ENCODE data around the gene LCN2. TPM values are rescaled to one million over a fixed set of nuclear protein-coding genes. Genes with fewer than 3 reads are reported as not detected.
A peak's percentile ranks its signal among the peaks of the same experiment; 100 is the strongest.

The LCN2 gene
- total and polyA plus RNA-seq, 2 experiments from 2014 or later: not detected

DNA sequence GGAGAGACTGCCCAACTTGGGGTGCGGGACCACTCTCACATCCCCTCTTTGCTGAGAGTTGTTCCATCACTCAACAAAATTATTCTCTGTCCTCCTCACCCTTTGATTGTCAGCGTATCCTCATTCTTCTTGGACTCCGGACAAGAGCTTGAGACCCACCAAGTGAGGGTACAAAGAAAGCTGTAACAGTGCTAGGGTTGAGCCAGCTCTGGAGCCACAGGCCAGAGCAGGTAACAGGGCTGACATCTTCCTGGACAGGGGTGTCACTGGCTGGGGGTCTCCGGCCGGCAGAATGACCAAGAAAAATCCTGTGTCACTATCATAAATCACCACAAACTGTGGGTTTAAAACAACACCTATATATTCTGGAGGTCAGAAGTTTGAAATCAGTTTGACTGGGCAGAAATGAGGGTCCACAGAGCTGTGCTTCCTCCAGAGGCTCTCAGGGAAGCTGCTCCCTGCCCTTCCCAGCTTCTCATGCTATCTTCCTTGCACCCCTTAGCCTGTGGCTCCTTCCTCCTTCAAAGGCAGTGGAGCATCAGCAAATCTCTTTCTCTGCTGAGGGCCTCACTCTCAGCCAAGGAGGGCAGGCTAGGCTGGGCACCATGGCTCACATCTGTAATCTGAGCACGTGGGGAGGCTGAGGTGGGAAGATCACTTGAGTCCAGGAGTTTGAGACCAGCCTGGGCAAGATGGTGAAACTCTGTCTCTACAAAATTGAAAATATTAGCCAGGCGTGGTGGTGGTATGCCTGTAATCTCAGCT is 6.7 kb downstream of the LCN2 start:
- Histone ChIP-seq H3K27me3 (replicated peaks; ENCODE audit: insufficient read depth) (no peaks in the 10 kb centered on the region), H3K36me3 (ENCODE audit: low read depth) (no peaks in the 10 kb centered on the region), H3K79me2 (ENCODE audit: insufficient read depth) (no peaks in the 10 kb centered on the region), H2AFZ (no peak overlapping the region), H3K4me2 (ENCODE audit: unreplicated experiment) (no peak overlapping the region), H3K9me2 (ENCODE audit: insufficient read depth) (no peaks in the 10 kb centered on the region), H3K9ac (no peak overlapping the region), H3F3A (ENCODE audit: insufficient read depth) (peaks cover 1% of the 10 kb centered on the region; the same call in 1 of the 2 replicates), H3K27ac (no peak overlapping the region), H4K20me1 (ENCODE audit: insufficient read depth) (no peaks in the 10 kb centered on the region), H3K4me1 (ENCODE audit: insufficient read depth) (no peaks in the 10 kb centered on the region; the same call in 1 of the 2 replicates), H3K9me3 (ENCODE audit: low read depth) (no peaks in the 10 kb centered on the region), H3K4me3 (no peak overlapping the region)
- no peak for DNase-seq
- TF ChIP-seq EZH2phosphoT487 (IDR thresholded peaks at IDR 0.05; ENCODE audit: insufficient read depth, low read depth): no peak
- no peak for TF ChIP-seq EZH2 (IDR thresholded peaks at IDR 0.05; ENCODE audit: insufficient read depth, poor library complexity, severe bottlenecking)
- WGBS, 2 experiments (ENCODE audit: low coverage in 1 of 2, low lambda C conversion rate in 2 of 2, missing lambda C conversion rate in 2 of 2): 86 to 87% methylated on average over 7 of the region's 7 CpGs
- in situ Hi-C loops (cut with MboI): no loop called here

GRCh38 chr9:128159522-128159783 is 10.2 kb downstream of the LCN2 start:
- peaks cover 11% of the 10 kb centered on the region for H3K4me1 ChIP-seq (ENCODE audit: insufficient read depth)
- no peaks in the 10 kb centered on the region for H3K27me3 ChIP-seq (replicated peaks; ENCODE audit: insufficient read depth)
- 0 out of 2 replicates have a peak, but pooled peaks cover 4% of the 10 kb centered on the region for H3K79me2 ChIP-seq (ENCODE audit: insufficient read depth)
- peak; percentile 12 for DNase-seq
- H3K9ac ChIP-seq: peak overlapping the region; percentile 71
- peaks cover 13% of the 10 kb centered on the region; the same call in 1 of the 2 replicates for H3F3A ChIP-seq (ENCODE audit: insufficient read depth)
- WGBS, 2 experiments (ENCODE audit: low coverage in 1 of 2, low lambda C conversion rate in 2 of 2, missing lambda C conversion rate in 2 of 2): 32 to 36% methylated on average over 10 to 11 of the region's 11 CpGs
- in situ Hi-C loops (cut with MboI): no loop called here
- H3K36me3 ChIP-seq (ENCODE audit: low read depth): peaks cover 5% of the 10 kb centered on the region; the same call in 1 of the 2 replicates
- no peaks in the 10 kb centered on the region for H4K20me1 ChIP-seq (ENCODE audit: insufficient read depth)
- 0 out of 2 replicates have a peak overlapping the region, but pooled peaks have one; percentile 15 for H3K27ac ChIP-seq
- H3K9me3 ChIP-seq (ENCODE audit: low read depth): no peaks in the 10 kb centered on the region
- H3K4me2 ChIP-seq (ENCODE audit: unreplicated experiment): peak overlapping the region; percentile 60
- peak overlapping the region; percentile 88 for H2AFZ ChIP-seq
- H3K4me3 ChIP-seq: peak overlapping the region; percentile 85
- H3K9me2 ChIP-seq (ENCODE audit: insufficient read depth): no peaks in the 10 kb centered on the region
- TF ChIP-seq EZH2phosphoT487 (IDR thresholded peaks at IDR 0.05; ENCODE audit: insufficient read depth, low read depth): no peak
- no peak for TF ChIP-seq EZH2 (IDR thresholded peaks at IDR 0.05; ENCODE audit: insufficient read depth, poor library complexity, severe bottlenecking)

DNA sequence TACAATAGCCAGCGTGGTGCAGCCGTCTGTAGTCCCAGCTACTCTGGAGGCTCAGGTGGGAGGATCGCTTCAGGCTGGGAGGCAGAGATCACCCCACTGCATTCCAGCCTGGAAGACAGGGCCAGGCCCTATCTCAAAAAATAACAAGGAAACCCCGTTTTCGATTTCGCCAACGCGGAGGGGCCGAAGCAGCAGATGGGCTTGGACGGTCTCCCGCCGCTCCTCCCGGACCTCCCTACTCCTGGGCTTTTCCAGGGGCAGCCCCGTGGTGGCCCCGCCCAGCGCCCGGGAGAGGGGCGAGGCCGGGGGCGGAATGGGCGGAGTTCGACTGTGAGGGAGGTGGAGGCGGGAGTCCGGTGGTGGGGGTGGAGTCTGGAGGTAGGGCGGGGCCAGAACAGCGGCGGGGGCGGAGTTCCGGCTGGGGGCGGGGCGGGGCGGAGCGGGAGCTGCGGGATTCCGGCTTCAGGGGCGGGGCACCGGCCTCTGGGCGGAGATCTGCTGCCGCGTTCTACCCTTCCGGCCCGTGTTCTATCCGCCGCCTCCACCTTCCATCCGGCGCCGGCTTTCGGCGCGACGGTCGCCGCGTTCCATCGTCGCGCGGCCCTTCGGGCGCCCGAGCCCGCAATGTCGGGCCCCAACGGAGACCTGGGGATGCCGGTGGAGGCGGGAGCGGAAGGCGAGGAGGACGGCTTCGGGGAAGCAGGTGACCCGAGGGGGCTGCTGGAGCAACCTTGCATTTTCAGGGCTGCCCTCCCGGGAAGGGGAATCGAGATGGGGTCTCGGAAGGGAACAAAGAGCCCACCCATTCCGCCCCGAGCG is 10.7 kb downstream of the LCN2 start, which contains the start of gene BBLN:
Gene BBLN (plus strand): TSS at position 482 of the 819 bp plus-strand sequence. CDS start 143 bp downstream, at position 625.
- no peaks in the 10 kb centered on the region for H3K9me2 ChIP-seq (ENCODE audit: insufficient read depth)
- no peaks in the 10 kb centered on the region for H3K27me3 ChIP-seq (replicated peaks; ENCODE audit: insufficient read depth)
- peak; percentile 93 for DNase-seq
- WGBS, 2 experiments (ENCODE audit: low coverage in 1 of 2, low lambda C conversion rate in 2 of 2, missing lambda C conversion rate in 2 of 2): 1 to 2% methylated on average over 41 to 77 of the region's 77 CpGs
- no peaks in the 10 kb centered on the region for H3K9me3 ChIP-seq (ENCODE audit: low read depth)
- 0 out of 2 replicates have a peak, but pooled peaks cover 4% of the 10 kb centered on the region for H3K79me2 ChIP-seq (ENCODE audit: insufficient read depth)
- H3K4me3 ChIP-seq: peak within 1 kb of the TSS; percentile 85
- H3K4me2 ChIP-seq (ENCODE audit: unreplicated experiment): peak within 1 kb of the TSS; percentile 79
- peaks cover 5% of the 10 kb centered on the region; the same call in 1 of the 2 replicates for H3K36me3 ChIP-seq (ENCODE audit: low read depth)
- H3K4me1 ChIP-seq (ENCODE audit: insufficient read depth): peaks cover 11% of the 10 kb centered on the region
- H2AFZ ChIP-seq: peak within 1 kb of the TSS; percentile 88
- peaks cover 16% of the 10 kb centered on the region; the same call in 1 of the 2 replicates for H3F3A ChIP-seq (ENCODE audit: insufficient read depth)
- H3K27ac ChIP-seq: peak within 1 kb of the TSS; percentile 21
- peak within 1 kb of the TSS; percentile 80 for H3K9ac ChIP-seq
- no peak for TF ChIP-seq EZH2 (IDR thresholded peaks at IDR 0.05; ENCODE audit: insufficient read depth, poor library complexity, severe bottlenecking)
- no peak for TF ChIP-seq EZH2phosphoT487 (IDR thresholded peaks at IDR 0.05; ENCODE audit: insufficient read depth, low read depth)
- H4K20me1 ChIP-seq (ENCODE audit: insufficient read depth): no peaks in the 10 kb centered on the region
- in situ Hi-C loops (cut with MboI): no loop called here

- H3K27me3 ChIP-seq (replicated peaks; ENCODE audit: insufficient read depth): no peaks in the 10 kb centered on the region
- H4K20me1 ChIP-seq (ENCODE audit: insufficient read depth): no peaks in the 10 kb centered on the region
- 0 to 2% methylated on average over 23 of the region's 23 CpGs for WGBS, 2 experiments (ENCODE audit: low coverage in 1 of 2, low lambda C conversion rate in 2 of 2, missing lambda C conversion rate in 2 of 2)
- in situ Hi-C loops (cut with MboI): no loop called here
- no peaks in the 10 kb centered on the region for H3K9me3 ChIP-seq (ENCODE audit: low read depth)
- 0 out of 2 replicates have a peak, but pooled peaks cover 4% of the 10 kb centered on the region for H3K79me2 ChIP-seq (ENCODE audit: insufficient read depth)
- peak overlapping the region; percentile 21 for H3K27ac ChIP-seq
- no peaks in the 10 kb centered on the region for H3K9me2 ChIP-seq (ENCODE audit: insufficient read depth)
- peak; percentile 82 for DNase-seq
- TF ChIP-seq EZH2phosphoT487 (IDR thresholded peaks at IDR 0.05; ENCODE audit: insufficient read depth, low read depth) (no peak), EZH2 (IDR thresholded peaks at IDR 0.05; ENCODE audit: insufficient read depth, poor library complexity, severe bottlenecking) (no peak)
- H3K9ac ChIP-seq: peak overlapping the region; percentile 80
- H3K36me3 ChIP-seq (ENCODE audit: low read depth): peaks cover 5% of the 10 kb centered on the region; the same call in 1 of the 2 replicates
- peaks cover 21% of the 10 kb centered on the region; the same call in 1 of the 2 replicates for H3F3A ChIP-seq (ENCODE audit: insufficient read depth)
- peak overlapping the region; percentile 86 for H2AFZ ChIP-seq
- peaks cover 11% of the 10 kb centered on the region for H3K4me1 ChIP-seq (ENCODE audit: insufficient read depth)
- H3K4me2 ChIP-seq (ENCODE audit: unreplicated experiment): peak overlapping the region; percentile 79
- H3K4me3 ChIP-seq: peak overlapping the region; percentile 85
These were observed 11.3 kb downstream of the LCN2 start for GRCh38 chr9:128160603-128160987.

Data from GM23248 (cell line).